Germinal center (tissue), 1 donor: Measurements from ENCODE around the gene MEFV.
A peak's percentile ranks its signal among the peaks of the same experiment; 100 is the strongest.
"Not testable (repeated sequence)": the region's sequence is repeated elsewhere in the genome, so short reads cannot be mapped to it uniquely, and the experiment has no call there.

ENCODE experiments used
- DNase-seq: peaks from one replicate; pipeline ENCODE4 v3.0.0; 2012; ENCODE audit warnings: mixed read lengths, low spot score

The MEFV gene

GRCh38 chr16:3215601-3216262 is 40.7 kb downstream of the MEFV start:
- no peak for DNase-seq

DNA sequence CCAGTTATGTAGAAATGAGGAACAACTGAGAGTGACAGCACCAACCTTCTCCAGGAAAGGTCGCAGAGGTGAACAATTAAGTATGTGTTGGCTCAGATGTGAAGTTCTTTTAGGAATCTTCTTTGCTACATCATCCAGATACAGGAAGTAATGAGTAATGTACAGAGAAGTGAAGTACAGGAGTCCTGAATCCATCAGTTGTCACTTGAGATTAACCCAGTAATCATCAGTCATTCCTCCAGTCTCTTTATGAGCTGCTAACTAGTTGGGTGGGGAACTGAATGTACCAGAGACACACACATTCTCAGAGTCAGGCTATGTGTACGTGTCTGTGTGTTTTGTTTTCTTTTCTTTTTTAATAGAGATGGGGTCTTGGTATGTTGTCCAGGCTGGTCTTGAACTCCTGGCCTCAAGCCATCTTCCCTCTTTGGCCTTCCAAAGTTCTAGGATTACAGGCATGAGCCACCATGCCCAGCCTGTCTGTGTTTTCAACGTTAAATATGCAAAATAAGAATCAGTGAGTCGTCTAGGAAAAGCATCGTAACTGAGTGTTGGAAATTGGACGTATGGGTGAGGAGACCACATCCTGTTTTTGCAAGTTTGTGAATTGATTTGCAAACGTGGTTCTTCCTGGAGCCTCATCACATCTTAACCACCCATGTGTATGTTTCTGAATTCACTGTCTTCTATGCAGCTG is 41.4 kb downstream of the MEFV start:
- DNase-seq: peak; percentile 17

- DNase-seq: no peak
Observed at GRCh38 chr16:3212567-3212966, 43.9 kb downstream of the MEFV start.

GRCh38 chr16:3212006-3212405 is 44.4 kb downstream of the MEFV start:
- no peak for DNase-seq

GRCh38 chr16:3207086-3207953 is 49.1 kb downstream of the MEFV start:
- no peak for DNase-seq

GRCh38 chr16:3205939-3206338 is 50.5 kb downstream of the MEFV start:
- not testable (repeated sequence) for DNase-seq

DNA sequence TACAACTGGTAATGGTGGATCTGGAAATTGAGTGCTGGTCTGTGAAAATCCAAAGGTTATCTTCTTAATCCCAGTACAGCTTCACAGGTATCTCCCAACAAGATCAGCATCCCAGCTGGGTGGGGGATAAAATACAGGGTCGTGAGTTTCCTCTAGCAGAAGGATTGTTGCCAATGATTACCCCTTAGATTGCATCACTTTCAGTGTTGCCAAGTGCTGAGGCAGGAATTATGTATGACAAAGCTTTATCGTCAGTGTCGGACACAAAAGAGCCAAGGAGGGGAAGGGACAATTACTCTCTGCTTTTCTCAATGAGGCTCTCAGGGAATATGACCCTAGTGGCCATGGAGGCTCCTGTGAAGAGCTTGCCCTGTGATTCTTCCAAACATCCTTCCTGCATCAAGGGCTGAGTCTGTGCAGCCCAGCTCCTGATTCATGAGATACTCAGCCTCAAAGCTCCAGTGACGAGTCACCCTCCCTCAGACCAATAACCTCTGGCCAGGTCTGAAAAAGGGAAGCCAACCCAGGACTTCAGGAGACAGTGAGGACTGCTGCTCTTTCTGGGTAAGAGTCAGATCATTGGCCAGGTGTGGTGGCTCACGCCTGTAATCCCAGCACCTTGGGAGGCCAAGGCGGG is 53.4 kb downstream of the MEFV start:
- DNase-seq: no peak

- DNase-seq: no peak
Observed at GRCh38 chr16:3198334-3199072, 57.9 kb downstream of the MEFV start.

DNA sequence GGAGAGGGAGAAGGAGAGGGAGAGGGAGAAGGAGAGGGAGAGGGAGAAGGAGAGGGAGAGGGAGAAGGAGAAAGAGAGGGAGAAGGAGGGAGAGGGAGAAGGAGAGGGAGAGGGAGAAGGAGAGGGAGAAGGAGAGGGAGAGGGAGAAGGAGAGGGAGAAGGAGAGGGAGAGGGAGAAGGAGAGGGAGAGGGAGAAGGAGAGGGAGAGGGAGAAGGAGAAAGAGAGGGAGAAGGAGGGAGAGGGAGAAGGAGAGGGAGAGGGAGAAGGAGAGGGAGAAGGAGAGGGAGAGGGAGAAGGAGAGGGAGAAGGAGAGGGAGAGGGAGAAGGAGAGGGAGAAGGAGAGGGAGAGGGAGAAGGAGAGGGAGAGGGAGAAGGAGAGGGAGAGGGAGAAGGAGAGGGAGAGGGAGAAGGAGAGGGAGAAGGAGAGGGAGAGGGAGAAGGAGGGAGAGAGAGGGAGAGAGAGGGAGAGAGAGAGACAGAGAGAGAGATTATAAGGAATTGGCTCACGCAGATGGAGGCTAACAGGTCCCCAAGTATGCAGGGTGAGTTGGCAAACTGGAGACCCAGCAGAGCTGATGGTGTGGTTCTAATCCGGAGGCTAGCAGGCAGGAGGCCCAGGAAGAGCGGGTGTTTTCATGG is 58.6 kb downstream of the MEFV start:
- DNase-seq: not testable (repeated sequence)

- no peak for DNase-seq
Observed at GRCh38 chr16:3195975-3196374, 60.5 kb downstream of the MEFV start.

- DNase-seq: no peak
Observed at GRCh38 chr16:3194792-3195191, 61.6 kb downstream of the MEFV start.

- no peak for DNase-seq
Observed at GRCh38 chr16:3193221-3194212, 62.9 kb downstream of the MEFV start.

DNA sequence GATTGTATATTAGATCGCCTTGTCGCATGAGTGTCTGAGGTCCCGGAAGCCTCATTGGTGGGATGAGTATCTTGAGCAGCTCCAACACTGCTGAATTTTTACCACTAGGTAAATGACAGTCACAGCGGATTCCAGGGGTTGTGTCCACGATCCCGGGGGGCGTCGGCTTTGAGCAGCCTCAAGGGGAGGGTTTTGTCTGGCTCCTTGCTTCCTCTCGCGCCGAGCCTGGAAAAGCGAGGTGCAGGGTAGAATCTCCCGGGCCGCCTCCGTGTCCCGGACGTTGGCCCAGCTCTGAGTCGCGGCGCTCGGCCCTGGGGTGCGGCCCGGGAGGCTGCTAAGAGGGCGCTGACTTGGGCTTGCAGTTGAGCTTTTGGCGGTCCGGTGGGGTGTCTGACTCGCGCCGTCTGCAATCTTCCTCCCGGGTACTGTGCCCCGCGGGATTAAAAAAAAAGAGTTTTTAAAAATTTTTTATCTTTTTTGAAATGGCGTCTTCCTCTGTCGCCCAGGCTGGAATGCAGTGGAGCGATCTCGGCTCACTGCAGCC is 63.9 kb downstream of the MEFV start:
- DNase-seq: no peak
